DMS 273 treated with DMSO at 0.1 percent for 48 hours (cell line): ENCODE data around the gene TDRD7.

Experiments
- DNase-seq: peaks from one replicate; lab custom pipeline; 2025; lab: John Stamatoyannopoulos, UW

TDRD7 gene

GRCh38 chr9:97411789-97412625, at the start of gene TDRD7:
Gene TDRD7, plus strand, starts transcription at chr9:97412096. Its CDS starts 16,370 bp downstream, at chr9:97428466.
- no peak for DNase-seq

GRCh38 chr9:97362777-97363545, 48.9 kb upstream of the TDRD7 start:
- no peak for DNase-seq

GRCh38 chr9:97363661-97364299, 48.1 kb upstream of the TDRD7 start:
- no peak for DNase-seq

GRCh38 chr9:97364769-97365490, 47.0 kb upstream of the TDRD7 start:
- DNase-seq, result no peak

GRCh38 chr9:97365634-97366033, 46.3 kb upstream of the TDRD7 start:
- DNase-seq, result no peak

- DNase-seq, result no peak
Measured at GRCh38 chr9:97366476-97366875, 45.4 kb upstream of the TDRD7 start.

- DNase-seq, result no peak
Measured at GRCh38 chr9:97366889-97367288, 45.0 kb upstream of the TDRD7 start.

- no peak for DNase-seq
Measured at GRCh38 chr9:97367729-97368128, 44.2 kb upstream of the TDRD7 start.

GRCh38 chr9:97368964-97369363, 42.9 kb upstream of the TDRD7 start:
- DNase-seq, result no peak

GRCh38 chr9:97372580-97372979, 39.3 kb upstream of the TDRD7 start:
- no peak for DNase-seq

GRCh38 chr9:97373331-97373730, 38.6 kb upstream of the TDRD7 start:
- DNase-seq, result no peak

GRCh38 chr9:97374811-97375210, 37.1 kb upstream of the TDRD7 start:
- DNase-seq, result no peak

GRCh38 chr9:97376902-97377301, 35.0 kb upstream of the TDRD7 start:
- DNase-seq, result no peak

- no peak for DNase-seq
Measured at GRCh38 chr9:97382099-97382718, 29.7 kb upstream of the TDRD7 start.

- DNase-seq, result no peak
Measured at GRCh38 chr9:97384406-97385262, 27.3 kb upstream of the TDRD7 start.

GRCh38 chr9:97385626-97386264, 26.2 kb upstream of the TDRD7 start:
- DNase-seq, result no peak

- no peak for DNase-seq
Measured at GRCh38 chr9:97386265-97386633, 25.6 kb upstream of the TDRD7 start.

GRCh38 chr9:97386733-97387503, 25.0 kb upstream of the TDRD7 start:
- no peak for DNase-seq

GRCh38 chr9:97387504-97387886, 24.4 kb upstream of the TDRD7 start:
- no peak for DNase-seq
